ENCODE data around the gene TMC3.

Gene TMC3

GRCh38 chr15:81322676-81323253 lies 51.2 kb downstream of the TMC3 start:
- no peak for DNase-seq (ENCODE audit: low spot score)

- no peak for DNase-seq (ENCODE audit: low spot score)
Observed at GRCh38 chr15:81321667-81322066, 52.3 kb downstream of the TMC3 start.

- DNase-seq (ENCODE audit: low spot score) = no peak
Observed at GRCh38 chr15:81317642-81318017, 56.4 kb downstream of the TMC3 start.

GRCh38 chr15:81316267-81316666 lies 57.7 kb downstream of the TMC3 start:
- DNase-seq (ENCODE audit: low spot score) = no peak

- no peak for DNase-seq (ENCODE audit: low spot score)
Observed at GRCh38 chr15:81315452-81316175, 58.4 kb downstream of the TMC3 start.

GRCh38 chr15:81314378-81314777 lies 59.6 kb downstream of the TMC3 start:
- no peak for DNase-seq (ENCODE audit: low spot score)

GRCh38 chr15:81313686-81314085 lies 60.3 kb downstream of the TMC3 start:
- no peak for DNase-seq (ENCODE audit: low spot score)

- DNase-seq (ENCODE audit: low spot score) = no peak
Observed at GRCh38 chr15:81312790-81313543, 61.0 kb downstream of the TMC3 start.

GRCh38 chr15:81311752-81312464 lies 62.1 kb downstream of the TMC3 start:
- DNase-seq (ENCODE audit: low spot score) = no peak

GRCh38 chr15:81310480-81310879 lies 63.5 kb downstream of the TMC3 start:
- DNase-seq (ENCODE audit: low spot score) = no peak

GRCh38 chr15:81309647-81310450 lies 64.2 kb downstream of the TMC3 start:
- no peak for DNase-seq (ENCODE audit: low spot score)

GRCh38 chr15:81308260-81308659 lies 65.8 kb downstream of the TMC3 start:
- no peak for DNase-seq (ENCODE audit: low spot score)

- no peak for DNase-seq (ENCODE audit: low spot score)
Observed at GRCh38 chr15:81304226-81304625, 69.8 kb downstream of the TMC3 start.

GRCh38 chr15:81303244-81304225 lies 70.5 kb downstream of the TMC3 start:
- DNase-seq (ENCODE audit: low spot score) = no peak

GRCh38 chr15:81302701-81303109 lies 71.3 kb downstream of the TMC3 start:
- no peak for DNase-seq (ENCODE audit: low spot score)

GRCh38 chr15:81301815-81302399 lies 72.1 kb downstream of the TMC3 start:
- no peak for DNase-seq (ENCODE audit: low spot score)

GRCh38 chr15:81301385-81301784 lies 72.6 kb downstream of the TMC3 start:
- DNase-seq (ENCODE audit: low spot score) = no peak

GRCh38 chr15:81299630-81300273 lies 74.3 kb downstream of the TMC3 start:
- no peak for DNase-seq (ENCODE audit: low spot score)

- no peak for DNase-seq (ENCODE audit: low spot score)
Observed at GRCh38 chr15:81299156-81299555, 74.9 kb downstream of the TMC3 start.

GRCh38 chr15:81298611-81299010 lies 75.4 kb downstream of the TMC3 start:
- DNase-seq (ENCODE audit: low spot score) = no peak
